ENCODE results near the gene GMNC.
"Not testable (repeated sequence)": the region's sequence is repeated elsewhere in the genome, so short reads cannot be mapped to it uniquely, and the experiment has no call there.

The GMNC gene

DNA sequence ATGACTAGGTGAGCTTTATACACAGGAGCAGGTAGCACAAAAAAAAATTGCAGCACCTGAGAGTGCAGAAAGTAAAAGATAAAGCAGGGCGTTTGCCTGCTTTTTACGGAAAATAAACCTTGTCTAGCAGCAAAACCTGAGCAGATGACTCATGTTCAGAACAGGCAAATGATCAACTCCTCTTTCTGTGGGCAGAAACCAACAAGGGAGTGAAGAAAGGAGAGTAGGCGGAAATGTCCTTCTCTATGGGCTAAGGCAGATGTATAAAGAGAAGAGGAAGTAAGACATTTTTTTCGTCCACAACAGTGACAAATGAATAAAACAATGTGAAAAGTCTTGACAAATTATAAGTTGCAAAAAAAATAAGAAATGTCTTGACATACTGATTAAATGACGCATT lies 24.5 kb upstream of the GMNC start:
- no peak for DNase-seq (ENCODE audit: low spot score)
- TF ChIP-seq, protein P1, sequence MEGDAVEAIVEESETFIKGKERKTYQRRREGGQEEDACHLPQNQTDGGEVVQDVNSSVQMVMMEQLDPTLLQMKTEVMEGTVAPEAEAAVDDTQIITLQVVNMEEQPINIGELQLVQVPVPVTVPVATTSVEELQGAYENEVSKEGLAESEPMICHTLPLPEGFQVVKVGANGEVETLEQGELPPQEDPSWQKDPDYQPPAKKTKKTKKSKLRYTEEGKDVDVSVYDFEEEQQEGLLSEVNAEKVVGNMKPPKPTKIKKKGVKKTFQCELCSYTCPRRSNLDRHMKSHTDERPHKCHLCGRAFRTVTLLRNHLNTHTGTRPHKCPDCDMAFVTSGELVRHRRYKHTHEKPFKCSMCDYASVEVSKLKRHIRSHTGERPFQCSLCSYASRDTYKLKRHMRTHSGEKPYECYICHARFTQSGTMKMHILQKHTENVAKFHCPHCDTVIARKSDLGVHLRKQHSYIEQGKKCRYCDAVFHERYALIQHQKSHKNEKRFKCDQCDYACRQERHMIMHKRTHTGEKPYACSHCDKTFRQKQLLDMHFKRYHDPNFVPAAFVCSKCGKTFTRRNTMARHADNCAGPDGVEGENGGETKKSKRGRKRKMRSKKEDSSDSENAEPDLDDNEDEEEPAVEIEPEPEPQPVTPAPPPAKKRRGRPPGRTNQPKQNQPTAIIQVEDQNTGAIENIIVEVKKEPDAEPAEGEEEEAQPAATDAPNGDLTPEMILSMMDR (IDR thresholded peaks at IDR 0.05): no peak
- no peak overlapping the region for H3K4me3 ChIP-seq
- no peak overlapping the region for H3K27ac ChIP-seq

DNA sequence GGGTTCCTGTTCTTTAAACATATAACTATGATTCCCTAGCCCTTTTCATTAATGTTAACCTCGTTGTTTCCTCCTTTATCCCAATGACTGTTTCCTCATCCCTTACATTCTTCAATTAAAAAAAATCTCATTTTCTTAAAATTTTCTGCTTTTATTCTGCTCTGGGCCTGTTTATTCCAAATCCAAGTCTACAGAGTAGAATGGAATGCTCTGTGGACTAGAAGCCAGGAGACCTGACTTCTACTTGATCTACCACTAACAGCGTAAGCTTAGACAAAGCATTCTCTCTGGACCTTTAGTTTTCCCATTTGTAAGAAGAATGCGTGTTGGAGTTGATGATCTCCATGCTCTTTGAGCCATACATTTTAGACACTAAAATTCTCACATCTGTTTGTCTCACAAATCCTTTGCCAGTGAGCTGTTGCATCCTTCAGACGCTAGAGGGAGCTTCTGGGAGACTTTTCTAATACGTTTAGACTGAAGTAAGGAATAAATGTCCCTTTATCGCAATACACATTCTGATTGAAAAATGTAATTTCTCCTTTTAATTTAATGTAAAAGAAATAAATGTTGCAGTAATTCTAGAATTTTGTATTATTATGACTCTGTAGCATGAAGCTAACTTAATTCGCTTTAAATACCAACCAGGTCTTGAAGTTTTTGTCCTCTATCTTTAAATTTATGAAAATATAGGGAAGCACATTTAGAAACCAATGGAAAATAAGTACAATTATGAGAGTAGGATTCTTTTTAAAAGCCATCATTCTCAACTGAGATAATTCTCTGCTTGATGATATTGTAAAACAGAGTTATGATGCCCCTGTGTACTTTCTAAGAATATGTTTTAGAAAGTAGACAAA lies 21.7 kb upstream of the GMNC start:
- no peak for DNase-seq (ENCODE audit: low spot score)

DNA sequence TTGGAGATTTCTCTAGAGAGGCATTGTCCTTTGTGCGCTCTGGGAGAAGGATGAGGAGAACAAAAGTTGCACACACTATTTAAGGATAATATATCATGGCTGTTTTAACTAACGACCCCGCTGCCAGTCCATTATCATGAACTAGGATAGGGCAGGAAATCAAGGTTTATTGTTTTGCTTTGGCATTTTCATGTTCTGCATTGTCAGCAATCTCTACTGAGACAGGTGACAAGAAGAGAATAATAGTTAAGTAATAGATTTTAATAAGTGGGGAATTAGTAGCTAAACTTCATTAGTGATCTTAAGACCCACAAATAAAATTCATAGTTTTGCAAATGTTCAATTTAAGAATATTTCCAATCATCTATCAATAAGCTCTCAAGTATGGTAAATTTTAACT lies 20.6 kb upstream of the GMNC start:
- no peak for DNase-seq (ENCODE audit: low spot score)
- TF ChIP-seq, protein P1 (IDR thresholded peaks at IDR 0.05): no peak
- H3K4me3 ChIP-seq: no peak overlapping the region
- H3K27ac ChIP-seq: no peak overlapping the region

More for the DNA sequence above, 21.7 kb upstream of the GMNC start:
- Histone ChIP-seq H3K4me3 (no peak overlapping the region), H3K27ac (no peak overlapping the region)
- TF ChIP-seq, protein P1 (IDR thresholded peaks at IDR 0.05): peak; percentile 69

DNA sequence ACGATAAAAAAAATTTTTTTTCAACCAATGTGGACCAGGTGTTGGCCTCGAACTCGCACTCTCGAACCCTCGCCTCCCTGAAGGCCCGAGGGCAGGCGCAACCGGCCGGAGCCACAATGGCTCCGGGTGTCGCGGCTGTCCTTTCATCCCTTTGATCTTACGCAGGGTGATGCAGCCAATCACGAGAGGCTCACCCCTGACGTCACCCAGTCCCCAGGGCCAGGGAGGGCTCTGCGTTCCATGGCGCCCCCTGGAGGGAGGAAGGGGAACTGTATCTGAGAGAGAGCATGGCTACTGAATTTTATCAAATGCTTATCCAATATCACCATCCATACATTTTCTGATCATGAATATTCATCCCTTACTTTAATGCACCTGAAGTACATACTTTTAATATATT lies 15.4 kb upstream of the GMNC start:
- no peak overlapping the region for H3K27ac ChIP-seq
- DNase-seq (ENCODE audit: low spot score): no peak
- no peak overlapping the region for H3K4me3 ChIP-seq
- TF ChIP-seq, protein P1 (IDR thresholded peaks at IDR 0.05): no peak

DNA sequence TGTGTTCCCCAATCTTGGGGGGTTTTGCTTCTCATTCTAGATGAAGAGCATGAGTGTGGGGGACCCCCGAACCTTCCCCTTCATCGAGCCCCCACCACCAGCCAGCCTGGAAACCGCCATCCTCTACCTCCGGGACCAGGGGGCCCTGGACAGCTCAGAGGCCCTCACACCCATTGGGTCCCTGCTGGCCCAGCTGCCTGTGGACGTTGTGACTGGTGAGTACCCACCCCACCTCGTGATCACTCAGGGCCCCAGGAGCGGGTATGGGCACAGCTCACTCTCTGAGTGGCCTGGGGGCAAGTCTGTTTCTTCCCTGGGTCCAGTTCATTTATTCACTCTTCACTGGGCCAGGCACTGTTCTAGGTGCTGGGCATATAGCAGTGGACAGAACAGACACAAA lies 13.9 kb upstream of the GMNC start:
- not testable (repeated sequence) for H3K27ac ChIP-seq; H3K4me3 ChIP-seq; DNase-seq (ENCODE audit: low spot score)

DNA sequence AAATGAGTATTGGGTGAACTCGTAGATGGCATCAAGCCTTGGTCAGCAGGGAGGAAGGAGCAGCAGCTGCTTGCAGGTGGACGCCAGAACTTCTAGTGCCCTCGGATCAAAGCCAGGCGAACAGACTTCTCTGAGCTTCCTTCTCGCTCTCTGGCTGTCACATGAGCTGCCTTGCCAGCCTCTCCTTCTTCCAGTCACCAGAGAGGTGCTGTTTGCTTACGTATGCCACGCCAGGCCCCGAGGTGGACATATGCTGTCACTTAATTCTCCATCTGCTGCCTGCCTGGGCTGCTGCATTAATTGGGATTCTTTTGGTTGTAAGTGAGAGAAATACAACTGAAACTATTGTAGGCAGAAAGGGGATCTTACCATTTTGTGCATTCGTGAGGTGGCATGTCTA lies 12.6 kb upstream of the GMNC start:
- H3K27ac ChIP-seq; DNase-seq (ENCODE audit: low spot score); H3K4me3 ChIP-seq: not testable (repeated sequence)

DNA sequence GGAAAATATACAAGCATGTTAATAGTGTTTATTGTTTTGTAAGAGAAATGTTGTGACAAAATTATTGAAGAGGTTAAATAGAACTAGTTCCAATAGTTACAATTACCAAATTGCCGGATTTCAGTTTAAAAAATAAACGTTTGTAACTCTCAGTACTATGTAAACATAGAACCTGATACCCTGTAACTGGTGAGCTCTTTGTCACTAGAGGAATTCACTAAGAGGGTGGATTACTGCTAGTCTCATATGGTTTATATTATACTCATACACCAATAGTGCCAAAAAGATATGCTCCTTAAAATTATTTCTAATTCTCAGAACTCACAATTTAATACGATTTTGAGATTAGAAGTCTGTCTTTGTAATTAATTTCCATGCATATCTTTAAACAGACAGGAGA lies 7.6 kb upstream of the GMNC start:
- Histone ChIP-seq H3K27ac (no peak overlapping the region), H3K4me3 (no peak overlapping the region)
- DNase-seq (ENCODE audit: low spot score): no peak
- TF ChIP-seq, protein P1 (IDR thresholded peaks at IDR 0.05): no peak

DNA sequence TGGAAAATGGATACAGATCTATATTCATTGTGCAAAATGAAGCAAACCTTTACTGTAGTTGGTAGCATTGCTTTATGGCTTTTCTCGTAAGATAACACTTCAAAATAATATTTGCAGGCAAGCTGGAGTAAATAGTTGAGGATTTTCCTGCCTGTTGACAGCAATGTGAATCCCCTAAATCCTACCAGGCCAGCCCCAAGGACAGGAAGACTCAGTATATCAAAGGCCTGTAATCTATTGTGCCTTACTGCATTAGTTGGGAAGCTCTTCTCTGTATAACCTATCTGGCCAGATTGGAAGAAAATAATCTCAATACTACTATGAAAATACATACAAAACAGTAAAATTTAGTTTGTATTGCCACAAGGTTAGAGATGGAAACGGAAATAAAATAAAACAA lies 4.6 kb upstream of the GMNC start:
- TF ChIP-seq, protein P1 (IDR thresholded peaks at IDR 0.05): no peak
- Histone ChIP-seq H3K27ac (no peak overlapping the region), H3K4me3 (no peak overlapping the region)
- no peak for DNase-seq (ENCODE audit: low spot score)
